ENCODE data around the gene CLDN9.
"Not testable (repeated sequence)": the region's sequence is repeated elsewhere in the genome, so short reads cannot be mapped to it uniquely, and the experiment has no call there.

CLDN9 gene

DNA sequence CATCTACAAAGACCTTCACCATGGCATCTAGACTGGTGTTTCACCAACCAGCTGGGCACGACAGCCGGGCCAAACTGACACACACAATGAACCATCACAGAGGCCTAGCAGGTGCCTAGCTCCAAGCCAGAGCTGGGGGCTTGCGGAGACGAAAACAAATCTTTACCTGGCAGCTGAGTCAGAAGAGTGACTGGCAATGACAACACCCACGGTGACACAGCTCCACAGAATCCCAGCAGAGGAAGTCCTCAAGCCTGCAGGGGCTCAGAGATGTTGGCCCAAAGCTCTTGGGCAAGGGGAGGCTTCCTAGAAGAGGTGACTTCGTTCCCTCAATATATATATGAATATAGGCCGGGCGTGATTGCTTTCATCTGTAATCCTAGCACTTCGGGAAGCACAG lies 38.8 kb downstream of the CLDN9 start:
- H3K4me3 ChIP-seq (ENCODE audit: low read depth, low read length), result no peak overlapping the region
- TF ChIP-seq, protein P1, sequence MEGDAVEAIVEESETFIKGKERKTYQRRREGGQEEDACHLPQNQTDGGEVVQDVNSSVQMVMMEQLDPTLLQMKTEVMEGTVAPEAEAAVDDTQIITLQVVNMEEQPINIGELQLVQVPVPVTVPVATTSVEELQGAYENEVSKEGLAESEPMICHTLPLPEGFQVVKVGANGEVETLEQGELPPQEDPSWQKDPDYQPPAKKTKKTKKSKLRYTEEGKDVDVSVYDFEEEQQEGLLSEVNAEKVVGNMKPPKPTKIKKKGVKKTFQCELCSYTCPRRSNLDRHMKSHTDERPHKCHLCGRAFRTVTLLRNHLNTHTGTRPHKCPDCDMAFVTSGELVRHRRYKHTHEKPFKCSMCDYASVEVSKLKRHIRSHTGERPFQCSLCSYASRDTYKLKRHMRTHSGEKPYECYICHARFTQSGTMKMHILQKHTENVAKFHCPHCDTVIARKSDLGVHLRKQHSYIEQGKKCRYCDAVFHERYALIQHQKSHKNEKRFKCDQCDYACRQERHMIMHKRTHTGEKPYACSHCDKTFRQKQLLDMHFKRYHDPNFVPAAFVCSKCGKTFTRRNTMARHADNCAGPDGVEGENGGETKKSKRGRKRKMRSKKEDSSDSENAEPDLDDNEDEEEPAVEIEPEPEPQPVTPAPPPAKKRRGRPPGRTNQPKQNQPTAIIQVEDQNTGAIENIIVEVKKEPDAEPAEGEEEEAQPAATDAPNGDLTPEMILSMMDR (conservative IDR thresholded peaks at IDR 0.05; ENCODE audit: low read depth, low read length), result no peak
- no peak for DNase-seq (ENCODE audit: low read depth)

GRCh38 chr16:3052571-3053329 lies 40.0 kb downstream of the CLDN9 start:
- not testable (repeated sequence) for H3K4me3 ChIP-seq (ENCODE audit: low read depth, low read length); DNase-seq (ENCODE audit: low read depth)

DNA sequence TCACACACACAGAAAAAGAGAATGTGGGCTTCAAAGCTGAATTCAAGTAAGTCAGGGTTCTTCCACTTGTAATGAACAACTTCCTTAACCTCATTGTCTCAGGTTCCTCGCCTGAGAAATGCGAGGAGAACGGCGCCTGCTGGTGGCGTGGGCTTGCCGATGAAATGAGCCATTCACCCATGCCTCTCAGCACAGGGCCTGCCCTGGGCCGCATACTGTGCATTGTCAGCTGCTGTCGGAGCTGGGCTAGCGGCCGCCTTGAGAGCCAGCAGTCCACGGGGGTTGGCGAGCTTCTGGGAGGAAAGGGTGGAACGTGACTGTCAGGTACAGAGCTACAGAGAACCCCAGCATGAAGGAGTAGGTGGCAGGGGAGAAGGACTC lies 40.6 kb downstream of the CLDN9 start:
- not testable (repeated sequence) for DNase-seq (ENCODE audit: low read depth); H3K4me3 ChIP-seq (ENCODE audit: low read depth, low read length)

DNA sequence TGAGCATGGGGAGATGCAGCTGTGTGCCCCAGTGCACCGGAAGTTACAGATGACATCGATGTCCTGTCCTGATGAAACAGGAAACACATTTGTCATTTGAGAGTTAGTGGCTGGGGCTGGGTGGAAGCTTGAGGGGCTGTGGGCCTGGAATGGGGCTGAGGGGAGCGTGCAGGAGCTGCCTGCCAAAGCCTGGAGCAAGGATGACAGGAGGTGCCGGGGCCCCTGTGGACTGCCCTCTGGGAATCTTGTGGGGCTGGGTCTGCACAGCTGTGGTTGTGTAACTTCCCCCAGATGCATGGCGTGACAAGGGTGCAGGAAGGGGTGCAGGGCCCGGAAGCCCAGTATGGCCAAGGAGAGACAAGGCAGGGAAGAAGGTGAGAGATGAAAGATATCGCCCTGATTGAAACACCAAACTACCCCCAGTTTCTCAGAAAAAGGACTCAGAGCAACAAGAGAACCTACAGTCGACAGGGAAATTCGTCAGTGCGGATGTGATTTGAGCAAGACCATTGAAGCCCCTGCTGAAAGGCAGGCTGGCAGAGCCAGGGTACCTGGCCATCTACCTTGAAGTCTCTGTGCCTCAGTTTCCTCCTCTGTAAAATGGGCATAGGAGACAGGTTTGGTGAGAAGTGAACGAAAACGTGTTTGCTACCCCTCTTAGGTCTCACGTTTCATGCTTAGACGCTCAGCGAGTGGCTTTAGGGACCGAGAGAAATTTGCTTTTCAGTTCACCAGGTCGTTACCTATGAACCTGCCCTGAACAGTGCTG lies 42.4 kb downstream of the CLDN9 start:
- DNase-seq (ENCODE audit: low read depth), result no peak
- no peak overlapping the region for H3K4me3 ChIP-seq (ENCODE audit: low read depth, low read length)
- TF ChIP-seq, protein P1 (conservative IDR thresholded peaks at IDR 0.05; ENCODE audit: low read depth, low read length), result no peak

DNA sequence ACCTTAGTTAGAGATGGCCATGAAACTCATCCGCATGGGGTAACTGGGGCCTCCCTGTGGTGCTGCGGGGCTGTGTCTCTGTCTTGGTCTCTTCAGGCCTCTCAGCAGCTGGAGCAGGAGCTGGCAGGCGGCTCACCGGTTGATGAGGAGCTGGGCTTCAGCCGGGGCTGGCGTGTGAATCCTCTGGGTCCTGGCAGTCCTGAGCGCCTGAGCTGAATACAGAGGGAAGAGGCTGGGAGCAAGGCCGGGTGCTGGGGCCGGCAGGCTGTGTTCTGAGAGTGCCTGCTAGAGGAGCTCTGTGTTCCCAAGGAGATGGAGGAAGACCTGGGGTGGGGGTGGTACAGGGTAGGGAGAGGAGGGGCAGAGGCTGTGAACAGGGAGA lies 43.0 kb downstream of the CLDN9 start:
- not testable (repeated sequence) for H3K4me3 ChIP-seq (ENCODE audit: low read depth, low read length); DNase-seq (ENCODE audit: low read depth)

DNA sequence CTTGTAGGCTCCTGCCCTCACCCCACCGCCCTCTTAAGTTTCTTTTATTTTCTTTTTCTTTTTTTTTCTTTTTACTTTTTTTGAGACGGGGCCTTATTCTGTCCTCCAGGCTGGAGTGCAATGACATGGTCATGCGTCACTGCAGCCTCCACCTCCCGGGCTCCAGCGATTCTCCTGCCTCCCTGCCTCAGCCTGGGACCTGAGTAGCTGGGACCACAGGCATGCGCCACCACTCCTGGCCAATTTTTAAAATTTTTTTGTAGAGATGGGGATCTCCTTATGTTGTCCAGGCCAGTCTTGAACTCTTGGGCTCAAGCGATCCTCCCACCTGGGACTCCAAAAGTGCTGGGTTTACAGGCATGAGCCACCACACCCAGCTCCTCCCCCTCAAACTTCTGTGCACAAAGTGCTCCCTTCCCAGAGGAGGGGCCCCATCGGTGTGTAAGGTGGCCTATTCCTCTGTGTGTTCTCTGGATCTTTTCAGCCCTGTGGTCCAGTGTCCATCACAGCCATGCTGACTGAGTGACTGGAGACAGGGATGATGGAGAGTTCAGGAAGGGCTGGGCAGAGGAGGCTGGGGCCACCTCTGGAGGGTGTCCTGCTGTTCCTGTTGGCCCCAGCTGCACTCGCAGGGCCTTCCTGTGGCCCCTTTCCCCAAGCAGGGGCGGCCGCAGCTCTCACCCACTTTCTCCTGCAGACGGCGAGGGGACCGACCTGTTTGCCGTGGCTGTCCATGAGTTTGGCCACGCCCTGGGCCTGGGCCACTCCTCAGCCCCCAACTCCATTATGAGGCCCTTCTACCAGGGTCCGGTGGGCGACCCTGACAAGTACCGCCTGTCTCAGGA lies 43.8 kb downstream of the CLDN9 start:
- TF ChIP-seq, protein P1 (conservative IDR thresholded peaks at IDR 0.05; ENCODE audit: low read depth, low read length), result no peak

DNA sequence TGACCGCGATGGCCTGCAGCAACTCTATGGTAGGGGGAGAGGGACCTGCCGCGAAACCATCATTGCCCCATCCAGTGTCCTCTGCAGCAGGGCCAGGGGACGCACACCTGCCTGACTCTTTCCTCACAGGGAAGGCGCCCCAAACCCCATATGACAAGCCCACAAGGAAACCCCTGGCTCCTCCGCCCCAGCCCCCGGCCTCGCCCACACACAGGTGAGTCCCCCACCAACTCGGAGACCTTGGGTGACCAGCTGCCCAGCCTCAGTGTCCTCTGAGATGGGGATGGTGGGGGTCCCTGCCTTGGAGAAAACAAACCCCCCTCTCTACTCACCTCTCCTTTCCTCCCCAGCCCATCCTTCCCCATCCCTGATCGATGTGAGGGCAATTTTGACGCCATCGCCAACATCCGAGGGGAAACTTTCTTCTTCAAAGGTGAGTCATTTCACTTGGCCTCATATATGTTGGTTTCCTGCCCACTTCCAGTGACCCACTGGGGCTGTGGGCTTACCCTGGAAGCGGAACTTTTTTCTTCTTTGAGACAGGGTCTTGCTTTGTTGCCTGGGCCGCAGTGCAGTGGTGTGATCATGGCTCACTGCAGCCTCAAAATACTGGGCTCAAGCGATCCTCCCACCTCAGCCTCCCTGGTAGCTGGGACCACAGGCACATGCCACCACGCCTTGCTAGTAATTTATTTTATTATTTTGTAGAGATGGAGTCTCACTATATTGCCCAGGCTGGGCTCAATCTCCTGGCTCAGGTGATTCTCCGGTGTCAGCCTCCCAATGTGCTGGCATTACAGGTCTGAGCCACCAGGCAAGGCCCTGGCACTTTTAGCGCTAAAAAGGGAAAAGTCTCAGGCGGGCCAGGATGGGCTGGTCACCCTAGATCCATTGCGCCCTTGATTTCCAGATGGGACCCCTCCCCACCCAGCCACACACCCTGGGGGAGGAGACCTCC lies 44.7 kb downstream of the CLDN9 start:
- TF ChIP-seq, protein P1 (conservative IDR thresholded peaks at IDR 0.05; ENCODE audit: low read depth, low read length), result no peak
- no peak for DNase-seq (ENCODE audit: low read depth)
- H3K4me3 ChIP-seq (ENCODE audit: low read depth, low read length), result no peak overlapping the region

More for the DNA sequence above, 43.8 kb downstream of the CLDN9 start:
- no peak overlapping the region for H3K4me3 ChIP-seq (ENCODE audit: low read depth, low read length)
- DNase-seq (ENCODE audit: low read depth), result no peak

All from choroid plexus epithelial cell (primary cell).